Erythroblast (primary cell): Measurements from ENCODE around the gene FNIP1.

ENCODE experiments used
- GATA1 ChIP-seq: IDR thresholded peaks from 2 replicates; pipeline ENCODE4 v1.6.1; 2011; ENCODE audit warnings: low read depth, mild to moderate bottlenecking, control low read depth, low read length, moderate library complexity
- POLR2A ChIP-seq: IDR thresholded peaks from 2 replicates; pipeline ENCODE4 v1.6.1; 2011; ENCODE audit warnings: mild to moderate bottlenecking, low read length

DNA sequence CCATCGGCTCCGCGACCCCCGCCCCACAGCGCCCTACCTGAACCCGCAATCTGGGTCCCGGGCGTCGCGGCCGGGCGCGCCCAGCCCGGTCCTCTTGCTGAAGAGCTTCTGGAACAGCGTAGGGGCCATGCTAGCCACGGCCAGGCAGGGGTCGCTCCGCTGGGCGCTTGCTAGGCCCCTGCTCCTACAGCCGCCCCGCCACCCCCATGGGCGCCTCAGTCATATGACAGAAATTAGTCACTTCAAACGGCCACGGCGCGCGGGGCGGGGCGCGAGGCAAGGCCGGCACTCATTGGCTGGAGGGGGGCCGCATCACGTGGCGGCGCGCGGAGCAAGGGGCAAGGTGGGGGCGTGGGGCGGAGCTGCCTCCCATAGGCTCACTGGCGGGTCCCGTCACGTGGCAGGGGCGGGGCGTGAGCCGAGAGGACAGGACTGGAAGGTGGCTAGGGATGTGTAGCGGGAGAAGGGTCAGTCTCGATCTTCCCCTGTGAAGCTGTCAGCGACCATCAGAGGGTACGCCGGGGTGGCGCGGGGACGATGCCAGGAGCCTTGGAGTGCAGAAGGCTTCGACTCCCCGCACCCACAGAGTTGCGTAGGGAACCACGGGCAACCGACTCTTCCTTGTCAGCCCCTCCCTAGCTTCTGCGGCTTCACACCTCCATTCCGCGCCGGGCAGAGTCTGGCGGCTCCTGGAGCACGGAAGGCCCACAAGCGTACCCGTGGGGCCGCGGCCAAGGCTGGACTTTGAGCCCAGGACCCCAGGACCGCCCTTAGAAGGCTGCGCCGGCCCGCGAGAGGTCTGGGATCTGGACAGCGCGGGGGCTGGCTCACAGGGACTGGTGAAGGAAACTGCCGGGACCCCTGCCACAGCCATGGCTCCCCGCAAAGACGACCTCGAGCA is at the start of gene FNIP1:
- TF ChIP-seq POLR2A (peak; percentile 96), GATA1 (no peak)
